GM10248 (cell line): Measurements from ENCODE around the gene SRPRB.

Source experiments
- CTCF ChIA-PET: fragments of 300-600 bp; sonication (Branson Sonifier 250); formaldehyde crosslinking; extraction: SDS; loops from one replicate; lab custom pipeline; 2021; ENCODE audit warnings: antibody characterized with exemption; lab: Yijun Ruan, JAX
- POLR2A ChIA-PET: fragments of 350-650 bp; sonication (Branson Sonifier 250); formaldehyde crosslinking; extraction: SDS; loops from one replicate; lab custom pipeline; 2020; ENCODE audit warnings: antibody characterized with exemption; lab: Yijun Ruan, JAX
- DNase-seq: peaks from one replicate; pipeline ENCODE4 v3.0.0; 2012; ENCODE audit errors: extremely low spot score
- TF ChIP-seq, protein P1 (sequence below): IDR thresholded peaks from 2 replicates; pipeline ENCODE4 v1.5.1; 2012; ENCODE audit warnings: mild to moderate bottlenecking, low read depth; ENCODE audit errors: extremely low read depth, missing control alignments, control extremely low read depth

The SRPRB gene

DNA sequence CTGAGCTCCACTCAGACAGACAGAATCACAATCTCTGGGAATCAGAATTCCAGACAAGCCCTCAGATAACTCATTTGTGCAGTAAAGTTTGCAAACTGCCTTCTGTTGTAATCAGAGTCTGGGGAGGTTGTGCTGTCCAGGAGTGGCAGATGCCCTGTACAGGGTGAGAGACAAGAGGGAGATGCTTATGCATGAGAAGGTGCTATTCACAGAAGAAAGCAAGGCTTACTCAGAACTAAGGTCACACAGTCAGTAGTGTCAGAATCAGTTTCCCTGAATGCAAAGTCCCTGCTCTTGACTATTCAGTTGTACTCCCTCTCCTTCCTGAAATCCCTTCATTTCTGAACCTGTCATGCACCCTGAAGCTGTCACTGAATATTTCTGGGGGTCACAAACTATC, 43.7 kb downstream of the SRPRB start:
- DNase-seq = no peak
- CTCF ChIA-PET = interaction anchor here (0.8 to 3.0 kb wide), 4 partner anchors 9 to 31 kb away, joined by 3 to 9 read pairs (median 4); no protein-coding TSS in a partner anchor
- TF ChIP-seq, protein P1, sequence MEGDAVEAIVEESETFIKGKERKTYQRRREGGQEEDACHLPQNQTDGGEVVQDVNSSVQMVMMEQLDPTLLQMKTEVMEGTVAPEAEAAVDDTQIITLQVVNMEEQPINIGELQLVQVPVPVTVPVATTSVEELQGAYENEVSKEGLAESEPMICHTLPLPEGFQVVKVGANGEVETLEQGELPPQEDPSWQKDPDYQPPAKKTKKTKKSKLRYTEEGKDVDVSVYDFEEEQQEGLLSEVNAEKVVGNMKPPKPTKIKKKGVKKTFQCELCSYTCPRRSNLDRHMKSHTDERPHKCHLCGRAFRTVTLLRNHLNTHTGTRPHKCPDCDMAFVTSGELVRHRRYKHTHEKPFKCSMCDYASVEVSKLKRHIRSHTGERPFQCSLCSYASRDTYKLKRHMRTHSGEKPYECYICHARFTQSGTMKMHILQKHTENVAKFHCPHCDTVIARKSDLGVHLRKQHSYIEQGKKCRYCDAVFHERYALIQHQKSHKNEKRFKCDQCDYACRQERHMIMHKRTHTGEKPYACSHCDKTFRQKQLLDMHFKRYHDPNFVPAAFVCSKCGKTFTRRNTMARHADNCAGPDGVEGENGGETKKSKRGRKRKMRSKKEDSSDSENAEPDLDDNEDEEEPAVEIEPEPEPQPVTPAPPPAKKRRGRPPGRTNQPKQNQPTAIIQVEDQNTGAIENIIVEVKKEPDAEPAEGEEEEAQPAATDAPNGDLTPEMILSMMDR = no peak
- POLR2A ChIA-PET = interaction anchor here (0.6 kb wide), 1 partner anchor 8 kb away, joined by 3 read pairs; no protein-coding TSS in a partner anchor

DNA sequence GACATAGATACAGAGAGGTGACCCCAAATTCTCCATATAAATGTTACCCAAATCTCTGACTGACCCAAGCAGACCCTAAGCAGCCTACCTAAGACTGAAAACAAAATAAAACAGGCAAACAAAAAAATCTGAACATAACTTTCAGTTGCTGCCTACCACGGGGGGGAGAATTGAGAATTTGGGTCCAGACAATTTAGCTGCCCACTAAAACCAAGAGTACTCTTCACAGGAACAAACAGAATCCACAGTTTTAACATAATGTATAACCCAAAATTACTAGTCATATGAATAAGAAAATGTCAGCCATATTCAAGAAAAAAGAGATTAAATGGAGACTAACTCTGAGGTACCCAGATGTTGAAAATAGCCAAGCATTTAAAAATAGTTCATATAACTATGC, 44.4 kb downstream of the SRPRB start:
- TF ChIP-seq, protein P1 = no peak
- ChIA-PET CTCF (interaction anchor here (0.8 to 3.0 kb wide), 3 partner anchors 10 to 24 kb away, joined by 3 to 9 read pairs (median 5); no protein-coding TSS in a partner anchor), POLR2A (no interaction called here)
- DNase-seq = no peak

DNA sequence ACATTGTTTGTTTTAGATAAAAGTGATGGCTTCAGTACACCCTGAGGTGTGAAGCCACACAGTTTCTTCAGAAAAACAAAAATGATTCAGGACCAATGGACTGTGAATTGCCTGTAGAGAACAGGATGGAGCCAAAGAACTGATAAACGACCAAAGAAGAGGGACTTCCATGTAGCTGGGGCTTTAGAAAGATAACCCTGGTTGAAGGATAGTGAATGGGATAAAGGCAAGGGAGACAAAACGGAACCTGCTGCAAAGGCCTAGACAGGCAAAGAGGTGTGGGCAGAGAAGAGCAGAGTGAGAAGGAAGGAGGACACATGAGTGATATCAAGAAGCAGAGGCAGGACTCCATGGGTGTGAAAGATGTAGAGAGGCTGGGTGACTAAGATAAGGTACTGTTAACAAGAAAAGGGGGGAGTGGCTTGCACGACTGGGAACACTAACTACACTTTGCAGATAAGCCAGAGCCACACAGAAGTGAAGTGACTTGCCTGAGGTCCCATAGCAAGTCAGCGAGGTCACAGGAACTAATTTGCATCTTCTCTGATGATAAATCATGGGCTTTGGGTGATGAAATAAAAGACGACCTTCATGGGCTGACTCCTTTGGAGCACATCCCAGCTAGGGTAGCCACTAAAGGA, 45.8 kb downstream of the SRPRB start:
- ChIA-PET CTCF (interaction anchor here (3.0 kb wide), 1 partner anchor 13 kb away, joined by 9 read pairs; no protein-coding TSS in a partner anchor), POLR2A (no interaction called here)
- DNase-seq = no peak
- TF ChIP-seq, protein P1 = no peak

DNA sequence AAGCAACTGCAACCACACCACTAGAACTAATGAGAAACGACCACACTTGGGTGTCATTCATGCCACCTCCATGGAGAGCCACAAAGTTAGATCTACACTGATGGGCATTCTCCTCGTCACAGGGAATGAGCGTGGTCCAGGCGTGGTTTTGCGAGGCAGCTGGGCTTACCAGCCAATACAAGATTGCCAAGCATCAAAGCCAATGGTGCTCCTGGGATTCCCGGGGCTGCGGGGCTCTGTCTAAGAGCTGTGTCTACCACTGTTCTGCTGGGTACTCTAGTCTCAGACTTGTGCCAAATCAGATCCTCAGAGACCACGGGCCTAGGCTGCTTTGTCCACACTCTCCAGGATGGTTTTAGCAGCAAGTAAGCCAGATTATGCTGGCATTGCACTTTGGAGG, 46.3 kb downstream of the SRPRB start:
- TF ChIP-seq, protein P1 = no peak
- ChIA-PET CTCF (no interaction called here), POLR2A (no interaction called here)
- DNase-seq = no peak

DNA sequence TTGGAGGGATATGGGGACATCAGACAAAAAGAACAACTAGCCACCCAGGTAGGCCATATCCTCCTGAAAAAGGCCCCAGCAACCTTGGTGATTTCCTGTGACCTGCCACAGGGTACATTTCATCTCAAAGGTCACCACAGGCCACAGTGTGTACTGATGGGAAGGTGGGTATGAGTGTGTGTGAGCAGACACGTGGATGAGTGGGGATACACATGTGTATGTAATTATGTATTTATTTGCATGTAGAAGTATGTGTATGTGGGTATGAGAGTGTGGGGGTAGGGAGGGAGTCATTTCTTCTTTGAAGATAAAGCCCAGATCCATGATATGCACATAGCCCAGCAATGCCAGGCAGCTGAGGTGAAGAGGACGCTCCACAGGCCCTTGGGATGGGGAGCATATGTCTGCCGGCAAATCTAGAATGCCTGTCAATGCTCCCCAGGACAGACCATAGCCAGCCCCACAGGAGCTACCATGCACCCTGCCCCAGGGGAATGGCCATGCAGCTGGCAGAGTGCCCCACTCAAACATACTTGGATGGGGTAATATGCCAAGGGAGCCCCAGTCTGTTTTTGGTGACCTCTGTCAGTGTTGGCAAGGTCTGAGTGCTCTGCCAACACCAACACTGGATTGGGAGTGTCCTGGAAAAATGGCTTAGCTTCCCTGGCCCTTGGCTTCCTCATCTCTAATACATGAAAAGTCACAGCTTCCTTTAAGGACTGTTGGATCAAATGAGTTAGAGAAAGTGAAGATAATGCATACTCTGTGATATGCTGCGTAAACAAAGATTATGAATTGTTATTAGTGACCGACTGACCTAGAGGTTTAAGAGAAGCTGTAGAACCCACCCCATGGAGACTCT, 47.7 kb downstream of the SRPRB start:
- CTCF ChIA-PET = no interaction called here
- no peak for DNase-seq
- TF ChIP-seq, protein P1 = no peak
- POLR2A ChIA-PET = no interaction called here

DNA sequence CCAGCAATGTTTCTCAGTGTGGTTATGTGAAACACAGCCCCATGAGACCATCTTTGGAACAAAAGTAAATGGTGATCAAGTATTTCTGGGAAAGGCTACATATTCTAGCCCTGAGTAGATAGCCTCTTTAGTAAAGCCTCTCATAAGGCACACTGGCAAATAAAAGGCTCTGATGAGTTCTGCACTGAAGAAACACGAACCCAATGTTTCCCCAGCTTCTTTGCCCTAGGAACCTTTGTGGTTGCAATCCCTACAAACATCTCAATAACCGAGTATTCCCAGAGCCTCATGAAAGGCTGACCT, 48.3 kb downstream of the SRPRB start:
- POLR2A ChIA-PET = no interaction called here
- TF ChIP-seq, protein P1 = no peak
- DNase-seq = no peak
- CTCF ChIA-PET = no interaction called here
